Ishikawa (cell line): ENCODE data around the gene STAT4.

Experiments used
- CEBPB ChIP-seq: IDR thresholded peaks from 2 replicates; pipeline ENCODE4 v1.6.1; 2012
- CREB1 ChIP-seq: IDR thresholded peaks from 2 replicates; pipeline ENCODE4 v1.6.1; 2012; ENCODE audit warnings: low read depth
- EGR1 ChIP-seq: IDR thresholded peaks from 2 replicates; pipeline ENCODE4 v1.6.1; 2012
- EP300 ChIP-seq: IDR thresholded peaks from 2 replicates; pipeline ENCODE4 v1.6.1; 2012; ENCODE audit warnings: borderline replicate concordance
- FOXM1 ChIP-seq: IDR thresholded peaks from 2 replicates; pipeline ENCODE4 v1.6.1; 2012; ENCODE audit warnings: low read depth, borderline replicate concordance
- NFIC ChIP-seq: IDR thresholded peaks from 2 replicates; pipeline ENCODE4 v1.6.1; 2012
- RAD21 ChIP-seq: IDR thresholded peaks from 2 replicates; pipeline ENCODE4 v1.6.1; 2012; ENCODE audit warnings: low read depth
- TAF1 ChIP-seq: IDR thresholded peaks from 2 replicates; pipeline ENCODE4 v1.6.1; 2012; ENCODE audit warnings: low read depth, mild to moderate bottlenecking
- TCF12 ChIP-seq: IDR thresholded peaks from 2 replicates; pipeline ENCODE4 v1.6.1; 2012; ENCODE audit warnings: low read depth
- TEAD4 ChIP-seq: IDR thresholded peaks from 2 replicates; pipeline ENCODE4 v1.6.1; 2012
- USF1 ChIP-seq: IDR thresholded peaks from 2 replicates; pipeline ENCODE4 v1.6.1; 2012
- YY1 ChIP-seq: IDR thresholded peaks from 2 replicates; pipeline ENCODE4 v1.6.1; 2012; ENCODE audit warnings: low read depth
- ZBTB7A ChIP-seq: IDR thresholded peaks from 2 replicates; pipeline ENCODE4 v1.6.1; 2012; ENCODE audit warnings: low read depth
- TF ChIP-seq, protein P1 (sequence below): IDR thresholded peaks from 2 replicates; pipeline ENCODE4 v1.6.1; 2012
- TF ChIP-seq, protein P2 (sequence below): IDR thresholded peaks from 2 replicates; pipeline ENCODE4 v1.6.1; 2012; ENCODE audit warnings: low read depth, mild to moderate bottlenecking

Gene STAT4

GRCh38 chr2:191150600-191151330, at the start of gene STAT4:
TSS of gene STAT4 (minus strand) at chr2:191150994. CDS start at chr2:191148203, 2,791 bp downstream.
- TF ChIP-seq YY1 = no peak
- no peak for TF ChIP-seq USF1

- no peak for TF ChIP-seq EGR1
- no peak for TF ChIP-seq TEAD4
- no peak for TF ChIP-seq TCF12
- TF ChIP-seq USF1 = no peak
- TF ChIP-seq YY1 = no peak
- TF ChIP-seq NFIC = no peak
- TF ChIP-seq, protein P1, sequence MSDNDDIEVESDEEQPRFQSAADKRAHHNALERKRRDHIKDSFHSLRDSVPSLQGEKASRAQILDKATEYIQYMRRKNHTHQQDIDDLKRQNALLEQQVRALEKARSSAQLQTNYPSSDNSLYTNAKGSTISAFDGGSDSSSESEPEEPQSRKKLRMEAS = no peak
- TF ChIP-seq EP300 = no peak
- TF ChIP-seq, protein P2, sequence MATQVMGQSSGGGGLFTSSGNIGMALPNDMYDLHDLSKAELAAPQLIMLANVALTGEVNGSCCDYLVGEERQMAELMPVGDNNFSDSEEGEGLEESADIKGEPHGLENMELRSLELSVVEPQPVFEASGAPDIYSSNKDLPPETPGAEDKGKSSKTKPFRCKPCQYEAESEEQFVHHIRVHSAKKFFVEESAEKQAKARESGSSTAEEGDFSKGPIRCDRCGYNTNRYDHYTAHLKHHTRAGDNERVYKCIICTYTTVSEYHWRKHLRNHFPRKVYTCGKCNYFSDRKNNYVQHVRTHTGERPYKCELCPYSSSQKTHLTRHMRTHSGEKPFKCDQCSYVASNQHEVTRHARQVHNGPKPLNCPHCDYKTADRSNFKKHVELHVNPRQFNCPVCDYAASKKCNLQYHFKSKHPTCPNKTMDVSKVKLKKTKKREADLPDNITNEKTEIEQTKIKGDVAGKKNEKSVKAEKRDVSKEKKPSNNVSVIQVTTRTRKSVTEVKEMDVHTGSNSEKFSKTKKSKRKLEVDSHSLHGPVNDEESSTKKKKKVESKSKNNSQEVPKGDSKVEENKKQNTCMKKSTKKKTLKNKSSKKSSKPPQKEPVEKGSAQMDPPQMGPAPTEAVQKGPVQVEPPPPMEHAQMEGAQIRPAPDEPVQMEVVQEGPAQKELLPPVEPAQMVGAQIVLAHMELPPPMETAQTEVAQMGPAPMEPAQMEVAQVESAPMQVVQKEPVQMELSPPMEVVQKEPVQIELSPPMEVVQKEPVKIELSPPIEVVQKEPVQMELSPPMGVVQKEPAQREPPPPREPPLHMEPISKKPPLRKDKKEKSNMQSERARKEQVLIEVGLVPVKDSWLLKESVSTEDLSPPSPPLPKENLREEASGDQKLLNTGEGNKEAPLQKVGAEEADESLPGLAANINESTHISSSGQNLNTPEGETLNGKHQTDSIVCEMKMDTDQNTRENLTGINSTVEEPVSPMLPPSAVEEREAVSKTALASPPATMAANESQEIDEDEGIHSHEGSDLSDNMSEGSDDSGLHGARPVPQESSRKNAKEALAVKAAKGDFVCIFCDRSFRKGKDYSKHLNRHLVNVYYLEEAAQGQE = no peak
- TF ChIP-seq FOXM1 = no peak
- TF ChIP-seq CEBPB = no peak
- TF ChIP-seq CREB1 = no peak
- no peak for TF ChIP-seq RAD21
Observed at GRCh38 chr2:191199929-191200512, 49.2 kb upstream of the STAT4 start.

GRCh38 chr2:191198271-191198670, 47.5 kb upstream of the STAT4 start:
- TF ChIP-seq ZBTB7A (no peak), YY1 (no peak), FOXM1 (no peak), USF1 (no peak), TCF12 (no peak), EGR1 (no peak), TEAD4 (no peak), TAF1 (no peak), NFIC (no peak), EP300 (no peak), CREB1 (no peak), CEBPB (no peak), RAD21 (no peak)
- TF ChIP-seq, protein P1 = no peak
- TF ChIP-seq, protein P2 = no peak

GRCh38 chr2:191197096-191197495, 46.3 kb upstream of the STAT4 start:
- TF ChIP-seq NFIC (no peak), FOXM1 (no peak), RAD21 (no peak), USF1 (no peak), YY1 (no peak), EGR1 (no peak), CREB1 (no peak), TCF12 (no peak)
- TF ChIP-seq, protein P2 = no peak
